Iris pigment epithelial cell (primary cell): ENCODE measurements around the gene MT1E.
"Not testable (repeated sequence)": the region's sequence is repeated elsewhere in the genome, so short reads cannot be mapped to it uniquely, and the experiment has no call there.

Experiments
- DNase-seq: peaks from one replicate; pipeline ENCODE4 v3.0.0-alpha.2; 2011; ENCODE audit warnings: low read depth

The MT1E gene

DNA sequence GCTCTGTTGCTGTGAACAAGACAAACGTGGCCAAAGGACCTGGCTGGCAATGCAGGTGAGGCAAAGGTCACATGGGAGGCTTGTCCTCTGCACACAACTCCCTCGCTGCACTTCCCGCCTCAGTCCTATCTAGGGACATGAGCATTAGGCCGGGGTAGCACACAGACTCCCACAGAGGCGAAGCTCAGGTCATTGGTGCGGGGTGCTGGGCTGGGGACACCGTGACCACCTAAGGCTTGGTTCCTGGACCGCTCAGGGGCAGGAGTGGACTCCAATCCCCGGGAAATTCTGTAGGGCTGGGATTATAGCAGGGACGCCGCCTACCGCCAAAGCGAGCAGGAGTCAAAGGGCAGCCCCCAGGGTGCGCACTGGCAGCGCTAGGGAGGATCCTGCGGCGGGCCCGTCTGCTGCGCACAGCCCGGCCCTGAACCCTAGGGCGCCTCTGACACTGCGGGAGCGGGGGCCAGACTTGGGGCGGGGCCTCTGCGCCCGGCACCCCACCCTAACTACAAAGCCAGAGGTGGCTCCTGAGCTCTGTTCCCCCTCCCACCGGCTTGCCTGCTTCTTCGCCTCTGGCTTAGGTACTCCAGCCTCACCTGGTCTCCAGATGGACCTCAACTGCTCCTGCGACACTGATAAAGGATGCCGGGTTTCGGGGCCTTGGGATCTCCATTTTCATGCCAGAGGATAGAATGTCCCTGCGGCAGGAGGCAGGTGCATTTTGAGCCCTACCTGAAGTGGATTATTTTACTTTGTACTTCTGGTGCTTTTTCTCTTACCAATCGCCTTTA, 22.3 kb downstream of the MT1E start:
- no peak for DNase-seq

DNA sequence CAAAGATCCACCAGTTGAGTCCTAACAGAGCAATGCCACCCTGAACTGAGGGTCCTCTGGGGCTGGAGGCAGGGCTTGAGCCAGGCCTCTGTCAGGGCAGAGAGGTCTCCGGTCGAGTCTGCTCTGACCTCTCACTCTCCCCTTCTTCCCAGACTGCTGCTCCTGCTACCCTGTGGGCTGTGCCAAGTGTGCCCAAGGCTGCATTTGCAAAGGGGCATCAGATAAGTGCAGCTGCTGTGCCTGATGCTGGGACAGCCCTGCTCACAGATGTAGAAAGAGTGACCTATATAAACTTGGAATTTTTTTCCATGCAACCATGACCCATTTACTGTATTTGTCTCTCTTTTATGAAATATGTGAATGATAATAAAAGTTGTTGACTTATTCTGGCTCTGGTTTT, 23.7 kb downstream of the MT1E start:
- DNase-seq, result no peak

DNA sequence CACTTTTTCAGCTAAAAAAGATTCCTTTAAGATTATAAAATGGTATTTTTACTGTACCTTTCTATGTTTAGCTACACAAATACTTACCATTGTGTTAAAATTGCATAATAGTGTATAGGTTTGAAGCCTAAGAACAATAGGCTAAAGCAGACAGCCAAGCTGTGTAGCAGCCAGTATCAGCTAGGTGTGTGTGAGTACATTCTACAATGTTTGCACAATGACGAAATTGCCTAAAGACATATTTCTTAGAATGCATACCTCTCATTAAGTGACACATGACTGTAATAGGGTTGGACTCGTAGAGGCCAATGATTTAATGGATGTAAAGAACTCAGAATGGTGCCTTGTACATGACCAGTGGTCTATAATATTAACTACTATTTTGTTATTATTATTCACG, 24.2 kb downstream of the MT1E start:
- no peak for DNase-seq

DNA sequence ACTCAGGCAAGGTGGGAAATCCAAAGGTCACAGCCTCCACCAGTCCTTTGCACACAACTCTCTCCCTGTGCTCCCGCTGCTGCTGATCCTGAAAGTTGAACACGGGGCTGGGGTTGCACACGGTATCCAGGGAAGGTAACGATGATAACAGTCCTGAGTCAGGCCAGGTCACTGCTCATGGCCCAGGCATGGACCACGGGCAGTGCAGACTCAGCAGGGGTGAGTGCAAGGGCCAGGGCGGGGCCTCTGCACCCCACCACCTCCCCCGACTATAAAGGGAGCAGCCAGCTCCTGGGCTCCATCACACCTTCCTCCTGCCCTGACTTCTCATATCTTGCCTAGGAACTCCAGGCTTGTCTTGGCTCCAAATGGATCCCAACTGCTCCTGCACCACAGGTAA, 26.0 kb downstream of the MT1E start, which contains the start of gene MT1B:
Gene MT1B (plus strand): TSS at position 301 of the 400 bp plus-strand sequence. CDS start 68 bp downstream, at position 369.
- DNase-seq, result no peak

DNA sequence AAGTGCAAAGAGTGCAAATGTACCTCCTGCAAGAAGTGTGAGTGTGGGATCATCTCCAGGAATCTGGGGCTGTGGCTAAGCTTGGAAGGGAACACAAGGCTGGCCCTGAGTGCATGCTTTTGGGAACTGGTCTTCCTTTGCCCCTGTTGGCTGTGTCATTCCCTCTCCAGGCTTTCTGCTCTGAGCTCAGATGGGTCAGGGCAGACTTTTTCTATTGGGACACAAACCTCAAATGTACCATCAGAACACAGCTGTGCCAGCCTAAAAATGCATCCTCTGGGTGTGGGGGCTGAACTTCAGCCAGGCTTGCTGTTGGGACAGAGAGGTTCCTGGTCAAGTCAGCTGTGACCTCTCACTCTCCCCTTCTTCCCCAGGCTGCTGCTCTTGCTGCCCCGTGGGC, 27.0 kb downstream of the MT1E start:
- no peak for DNase-seq

DNA sequence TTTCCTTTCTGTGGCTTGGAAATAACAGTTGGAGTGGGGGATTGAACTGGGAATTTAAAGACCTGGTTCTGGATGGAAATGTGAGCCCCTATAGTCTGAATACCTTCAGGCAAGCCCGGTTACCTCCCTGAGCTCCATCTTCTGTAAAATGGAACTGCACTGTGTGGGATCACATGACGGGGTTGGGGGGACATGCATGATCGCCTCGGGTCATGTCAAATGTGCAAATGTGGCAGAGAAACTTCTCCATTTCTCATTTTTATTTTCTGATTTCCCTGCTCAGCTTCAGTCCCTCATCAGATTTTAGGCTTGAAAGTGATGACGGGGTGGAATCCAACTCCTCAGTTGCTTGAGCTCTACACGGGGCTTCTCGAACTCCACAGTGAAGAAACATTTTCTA, 27.6 kb downstream of the MT1E start:
- DNase-seq, result no peak

DNA sequence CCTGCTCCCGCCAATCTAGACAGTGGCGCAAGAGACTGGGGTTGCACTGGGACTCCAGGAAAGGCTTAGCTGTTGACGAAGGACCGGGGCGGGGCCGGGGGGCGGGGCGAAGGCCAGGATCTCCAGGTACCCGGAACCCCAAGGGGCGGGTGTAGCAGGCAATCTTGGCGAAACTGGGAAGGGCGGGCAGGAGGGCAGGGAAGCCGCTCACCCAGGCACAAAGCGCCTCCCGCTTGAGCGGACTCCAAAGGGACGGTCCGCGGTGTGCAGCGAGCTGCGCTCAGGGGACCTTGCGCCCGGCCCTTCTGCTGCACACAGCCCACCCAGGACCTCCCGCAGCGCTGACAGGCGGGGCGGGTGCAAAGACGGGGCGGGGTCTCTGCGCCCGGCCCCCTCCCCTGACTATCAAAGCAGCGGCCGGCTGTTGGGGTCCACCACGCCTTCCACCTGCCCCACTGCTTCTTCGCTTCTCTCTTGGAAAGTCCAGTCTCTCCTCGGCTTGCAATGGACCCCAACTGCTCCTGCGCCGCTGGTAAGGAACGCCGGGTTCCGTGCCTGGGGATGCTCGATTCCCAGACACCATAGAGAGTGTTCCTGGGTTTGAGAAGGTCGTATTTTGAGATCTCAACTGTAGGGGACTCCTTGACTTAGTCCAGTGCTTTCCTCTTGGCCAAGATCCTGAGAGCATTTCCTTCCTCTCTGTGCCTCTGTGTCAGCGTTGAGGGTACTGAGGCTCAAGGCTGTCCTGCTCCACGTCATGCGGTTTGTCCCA, 32.2 kb downstream of the MT1E start, which contains the start of gene MT1F:
Gene MT1F (plus strand): TSS at position 405 of the 772 bp plus-strand sequence. CDS start 100 bp downstream, at position 505.
- peak; percentile 31 for DNase-seq

DNA sequence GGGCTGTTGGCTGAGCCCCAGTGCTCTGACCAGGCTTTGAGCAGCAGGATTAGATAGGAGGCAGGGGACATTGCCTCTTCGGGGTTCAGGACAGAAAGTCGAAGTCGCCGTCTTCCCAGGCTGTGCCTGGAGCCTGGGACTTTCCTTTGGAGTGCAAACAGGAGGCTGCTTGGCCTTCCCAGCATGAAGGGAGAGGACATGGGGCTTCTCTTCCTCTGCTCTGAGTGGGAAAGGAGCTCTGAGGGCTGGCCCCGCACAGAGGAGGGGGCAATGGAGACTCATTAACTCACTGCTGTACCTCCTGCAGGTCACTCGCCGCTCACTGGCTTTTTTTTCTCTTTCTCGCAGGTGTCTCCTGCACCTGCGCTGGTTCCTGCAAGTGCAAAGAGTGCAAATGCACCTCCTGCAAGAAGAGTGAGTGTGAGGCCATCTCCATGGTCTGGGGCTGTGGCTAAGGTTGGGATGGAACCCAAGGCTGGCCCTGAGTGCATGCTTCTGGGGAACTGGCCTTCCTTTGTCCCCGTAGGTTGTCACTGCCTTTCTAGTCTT, 32.8 kb downstream of the MT1E start:
- no peak for DNase-seq

DNA sequence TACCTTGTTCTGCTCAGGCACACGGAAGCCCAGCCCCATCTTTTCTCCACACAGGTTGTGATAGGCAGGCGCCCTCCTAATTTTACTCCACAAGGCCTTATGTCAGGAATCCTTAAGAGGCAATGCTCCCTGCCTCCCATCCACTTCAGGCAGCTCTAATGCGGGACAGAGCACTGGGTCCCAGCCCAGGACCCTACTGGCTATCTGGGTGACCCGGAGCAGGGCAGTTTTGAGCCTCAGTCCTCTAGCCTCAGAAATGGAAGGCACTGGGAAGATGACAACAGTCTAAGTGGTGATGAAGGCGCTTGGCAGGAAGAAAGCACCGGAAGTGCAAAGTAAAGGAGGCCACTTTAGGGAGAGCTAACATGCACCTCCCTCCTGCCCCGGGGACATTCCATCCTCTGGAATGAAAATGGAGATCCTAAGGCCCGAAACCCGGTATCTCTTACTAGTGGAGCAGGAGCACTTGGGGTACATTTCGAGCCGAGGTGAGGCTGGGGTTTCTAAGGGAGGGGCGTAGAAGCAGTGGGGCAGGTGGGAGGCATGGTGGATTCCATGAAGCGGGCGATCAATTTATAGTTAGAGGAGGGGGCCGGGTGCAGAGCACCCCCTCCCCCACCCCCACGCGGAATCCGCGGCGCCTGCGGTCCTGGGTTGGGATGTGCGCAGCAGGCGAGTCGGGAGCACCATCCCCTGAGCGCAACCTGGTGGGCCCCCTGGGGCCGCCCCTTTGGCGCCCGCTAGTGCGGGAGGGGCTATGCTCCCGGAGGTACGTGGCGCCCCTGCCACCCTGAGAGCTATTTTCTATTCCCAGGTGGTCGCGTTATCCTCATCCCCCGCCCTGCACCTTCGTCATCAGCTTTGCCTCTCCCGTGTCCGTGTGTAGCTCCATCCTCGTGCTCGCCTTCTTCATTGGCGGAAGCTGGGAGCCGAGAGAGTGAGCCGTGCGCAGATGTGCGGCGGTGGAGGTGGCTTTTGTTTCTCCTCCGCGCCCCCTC, 37.1 kb downstream of the MT1E start:
- no peak for DNase-seq

DNA sequence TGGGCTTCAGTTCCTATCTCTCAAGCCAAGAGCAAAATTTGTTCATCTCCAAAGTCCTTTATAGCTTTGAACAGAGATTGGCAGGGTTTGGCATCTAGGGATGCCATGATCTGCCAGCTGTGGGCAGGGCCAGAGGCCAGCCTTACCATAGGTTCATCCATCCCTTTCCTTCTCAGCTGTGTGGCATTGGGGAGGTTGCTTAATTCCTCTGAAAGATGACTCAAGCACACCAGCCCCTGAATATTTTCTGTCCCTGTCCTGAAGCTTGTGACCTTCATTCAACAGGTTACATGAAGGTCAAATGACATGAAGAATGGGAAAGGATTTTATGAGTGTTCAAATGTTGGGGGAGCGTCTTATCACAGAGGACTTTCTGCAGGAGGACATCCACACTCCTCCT, 38.9 kb downstream of the MT1E start:
- no peak for DNase-seq

DNA sequence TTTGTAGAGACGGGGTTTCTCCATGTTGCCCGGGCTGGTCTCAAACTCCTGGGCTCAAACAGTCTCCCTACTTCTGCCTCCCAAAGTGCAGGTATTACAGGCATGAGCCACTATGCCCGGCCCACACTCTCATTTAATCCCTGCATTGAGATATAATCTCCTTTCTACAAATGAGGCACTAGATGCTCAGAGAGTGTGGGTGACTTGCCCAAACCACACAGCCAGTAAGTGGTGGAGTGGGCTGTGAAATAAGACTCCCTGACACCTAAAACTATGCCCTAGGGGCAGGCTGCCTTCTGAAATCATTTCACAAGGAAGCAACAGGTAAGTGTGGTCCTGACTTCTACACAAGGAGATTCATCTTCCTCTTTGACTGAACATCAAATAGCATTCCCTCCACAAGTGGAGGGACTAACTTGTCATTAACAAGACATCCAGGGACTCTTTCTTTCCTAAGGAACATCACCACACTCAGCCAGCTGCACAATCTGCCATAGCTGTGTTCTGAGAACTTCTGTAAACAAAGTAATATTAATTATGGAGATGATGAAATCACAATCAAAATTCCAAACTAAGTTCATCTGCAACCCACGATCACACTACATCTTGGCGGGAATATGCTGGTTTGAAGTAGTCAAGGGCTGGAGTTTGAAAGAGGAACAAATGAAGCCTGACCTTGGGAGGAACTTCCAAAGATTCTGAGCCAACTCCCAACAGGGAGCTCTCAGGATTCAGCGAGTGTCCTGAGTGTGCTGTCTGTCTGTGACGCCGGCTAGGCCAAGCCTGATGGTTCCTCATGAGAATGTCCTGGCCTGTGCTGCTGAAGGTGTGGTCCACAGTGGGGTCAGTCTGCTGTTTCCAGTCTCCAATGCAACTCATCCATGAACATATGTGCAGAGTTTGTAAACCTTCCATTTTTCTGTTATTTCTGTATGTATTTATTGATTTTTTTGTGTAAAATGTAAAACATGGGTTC, 40.0 kb downstream of the MT1E start:
- DNase-seq, result not testable (repeated sequence)

DNA sequence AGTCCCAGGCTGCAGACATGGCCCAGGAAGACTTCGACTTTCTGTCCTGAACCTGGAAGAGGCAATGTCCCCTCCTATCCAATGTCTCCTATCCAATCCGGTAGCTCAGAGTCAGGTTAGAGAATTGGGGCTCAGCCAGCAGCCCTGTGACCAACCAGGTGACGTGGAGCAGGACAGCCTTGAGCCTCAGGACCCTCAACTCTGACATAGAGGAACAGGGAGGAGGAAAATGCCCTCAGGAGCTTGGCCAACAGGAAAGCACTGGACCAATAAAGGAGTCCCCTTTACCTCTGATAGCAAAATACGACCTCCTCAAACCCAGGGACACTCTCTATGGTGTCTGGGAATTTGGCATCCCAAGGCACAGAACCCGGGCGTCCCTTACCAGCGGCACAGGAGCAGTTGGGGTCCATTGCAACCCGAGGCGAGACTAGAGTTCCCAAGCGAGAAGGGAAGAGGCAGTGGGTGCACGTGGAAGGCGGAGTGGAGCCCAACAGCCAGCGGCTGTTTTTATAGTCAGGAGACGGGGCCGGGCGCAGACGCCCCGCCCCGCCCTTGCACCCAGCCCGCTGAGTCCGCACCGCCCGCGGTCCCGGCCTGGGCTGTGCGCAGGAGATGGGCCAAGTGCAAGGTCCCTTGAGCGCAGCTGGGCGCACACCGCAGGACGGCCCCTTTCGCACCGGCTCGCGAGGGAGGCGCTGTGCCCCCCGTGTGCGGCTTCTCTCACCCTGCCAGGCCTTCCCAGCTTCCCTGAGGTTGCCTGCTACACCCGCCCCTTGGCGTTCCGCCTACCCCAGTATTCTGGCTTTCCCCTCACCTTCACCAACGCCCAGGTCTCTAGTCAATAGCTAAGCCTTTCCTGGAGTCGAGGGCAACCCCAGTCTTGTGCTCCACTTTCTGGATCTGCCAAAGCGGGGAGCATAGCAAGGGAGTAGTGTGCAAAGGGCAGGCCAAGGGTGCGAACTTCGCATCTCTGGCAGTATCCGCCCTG, 42.3 kb downstream of the MT1E start, which contains the start of gene MT1G:
Gene MT1G (minus strand): TSS at position 485 of the 991 bp plus-strand sequence. CDS start 72 bp downstream, at position 413.
- peak; percentile 29 for DNase-seq

DNA sequence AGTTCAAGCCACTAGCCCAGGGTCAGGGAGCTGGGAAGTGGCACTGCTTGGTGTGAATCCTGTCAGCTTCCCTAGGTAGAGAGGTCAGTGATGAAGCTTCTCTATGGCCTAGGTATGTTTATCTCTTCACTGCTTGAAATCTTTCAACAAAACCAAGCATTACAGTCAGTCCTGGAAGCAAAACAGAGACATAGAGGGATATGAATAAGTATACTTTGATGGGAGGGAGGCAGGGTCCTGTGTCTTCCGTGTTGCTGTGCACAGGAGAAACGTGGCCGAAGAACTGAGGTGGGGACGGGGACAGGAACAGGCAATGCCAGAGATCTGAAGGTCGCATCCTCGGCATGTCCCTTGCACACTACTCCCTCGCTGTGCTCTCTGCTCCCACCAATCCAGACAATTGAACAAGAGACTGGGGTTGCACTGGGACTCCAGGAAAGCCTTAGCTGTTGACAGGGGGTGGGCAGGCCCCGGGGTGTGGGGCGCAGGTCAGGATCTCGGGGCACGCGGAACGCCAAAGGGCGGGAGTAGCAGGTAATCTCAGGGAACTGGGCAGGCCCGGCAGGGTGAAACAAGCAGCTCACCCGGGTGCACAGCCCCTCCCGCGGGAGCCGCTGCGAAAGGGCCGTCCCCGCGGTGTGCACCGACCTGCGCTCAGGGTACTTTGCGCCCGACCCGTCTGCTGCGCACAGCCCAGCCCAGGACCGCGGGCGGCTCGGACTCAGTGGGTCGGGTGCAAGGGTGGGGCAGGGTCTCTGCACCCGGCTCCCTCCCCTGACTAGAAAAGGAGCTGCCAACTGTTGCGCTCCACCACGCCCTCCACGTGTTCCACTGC, 43.6 kb downstream of the MT1E start, which contains the start of gene MT1H:
Gene MT1H (plus strand): TSS at position 810 of the 835 bp plus-strand sequence. CDS start 71 bp downstream, outside the sequence.
- DNase-seq, result no peak

DNA sequence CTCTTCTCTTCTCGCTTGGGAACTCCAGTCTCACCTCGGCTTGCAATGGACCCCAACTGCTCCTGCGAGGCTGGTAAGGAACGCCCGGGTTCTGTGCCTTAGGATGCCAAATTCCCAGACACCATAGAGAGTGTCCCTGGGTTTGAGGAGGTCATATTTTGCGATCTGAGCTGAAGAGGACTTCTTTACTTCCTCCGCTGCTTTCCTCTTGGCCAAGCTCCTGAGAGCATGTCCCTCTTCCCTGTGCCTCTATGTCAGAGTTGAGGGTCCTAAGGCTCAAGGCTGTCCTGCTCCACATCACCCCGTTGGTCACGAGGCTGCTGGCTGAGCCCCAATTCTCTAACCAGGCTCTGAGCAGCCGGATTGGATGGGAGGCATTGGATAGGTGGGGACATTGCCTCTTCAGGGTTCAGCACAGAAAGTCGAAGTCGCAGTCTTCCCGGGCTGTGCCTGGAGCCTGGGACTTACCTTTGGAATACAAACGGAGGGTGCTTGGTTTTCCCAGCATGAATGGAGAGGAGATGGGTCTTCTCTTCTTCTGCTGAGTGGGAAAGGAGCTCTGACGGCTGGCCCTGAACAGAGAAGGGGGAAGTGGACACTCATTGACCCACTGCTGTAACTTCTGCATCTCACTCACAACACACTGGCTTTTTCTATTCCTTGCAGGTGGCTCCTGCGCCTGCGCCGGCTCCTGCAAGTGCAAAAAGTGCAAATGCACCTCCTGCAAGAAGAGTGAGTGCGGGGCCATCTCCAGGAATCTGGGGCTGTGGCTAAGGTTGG, 44.4 kb downstream of the MT1E start:
- no peak for DNase-seq

DNA sequence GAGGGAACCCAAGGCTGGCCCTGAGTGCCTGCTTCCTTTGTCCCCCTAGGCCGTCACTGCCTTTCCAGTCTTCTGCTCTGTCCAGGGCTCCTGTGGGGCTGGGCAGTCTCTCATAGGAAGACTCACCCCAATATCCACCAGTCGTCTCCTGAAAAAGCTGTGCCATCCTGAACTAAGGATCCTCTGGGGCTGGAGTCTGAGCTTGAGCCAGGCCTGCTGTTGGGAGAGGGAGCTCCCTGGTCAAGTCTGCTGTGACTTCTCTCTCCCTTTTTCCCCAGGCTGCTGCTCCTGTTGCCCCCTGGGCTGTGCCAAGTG, 45.0 kb downstream of the MT1E start:
- DNase-seq, result no peak

DNA sequence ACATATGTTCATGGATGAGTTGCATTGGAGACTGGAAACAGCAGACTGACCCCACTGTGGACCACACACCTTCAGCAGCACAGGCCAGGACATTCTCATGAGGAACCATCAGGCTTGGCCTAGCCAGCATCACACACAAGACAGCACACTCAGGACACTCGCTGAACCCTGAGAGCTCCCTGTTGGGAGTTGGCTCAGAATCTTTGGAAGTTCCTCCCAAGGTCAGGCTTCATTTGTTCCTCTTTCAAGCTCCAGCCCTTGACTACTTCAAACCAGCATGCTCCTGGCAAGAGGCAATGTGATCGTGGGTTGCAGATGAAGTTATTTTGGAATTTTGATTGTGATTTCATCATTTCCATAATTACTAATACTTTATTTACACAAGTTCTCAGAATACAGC, 46.1 kb downstream of the MT1E start:
- DNase-seq, result not testable (repeated sequence)

DNA sequence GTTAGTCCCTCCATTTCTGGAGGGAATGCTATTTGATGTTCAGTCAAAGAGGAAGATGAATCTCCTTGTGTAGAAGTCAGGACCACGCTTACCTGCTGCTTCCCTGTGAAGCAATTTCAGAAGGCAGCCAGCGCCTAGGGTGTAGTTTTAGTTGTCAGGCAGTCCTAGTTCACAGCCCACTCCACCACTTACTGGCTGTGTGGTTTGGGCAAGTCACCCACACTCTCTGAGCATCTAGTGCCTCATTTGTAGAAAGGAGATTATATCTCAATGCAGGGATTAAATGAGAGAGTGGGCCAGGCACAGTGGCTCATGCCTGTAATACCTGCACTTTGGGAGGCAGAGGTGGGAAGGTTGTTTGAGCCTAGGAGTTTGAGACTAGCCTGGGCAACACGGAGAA, 46.6 kb downstream of the MT1E start:
- not testable (repeated sequence) for DNase-seq
